T follicular helper cell (primary cell): ENCODE data around the gene MTREX.
A peak's percentile ranks its signal among the peaks of the same experiment; 100 is the strongest.

Experiments
- DNase-seq: peaks from one replicate; pipeline ENCODE4 v3.0.0-alpha.2; 2020; ENCODE audit warnings: low read depth

Gene MTREX

GRCh38 chr5:55324815-55325418 lies 17.1 kb downstream of the MTREX start:
- no peak for DNase-seq

GRCh38 chr5:55325621-55326020 lies 17.8 kb downstream of the MTREX start:
- no peak for DNase-seq

DNA sequence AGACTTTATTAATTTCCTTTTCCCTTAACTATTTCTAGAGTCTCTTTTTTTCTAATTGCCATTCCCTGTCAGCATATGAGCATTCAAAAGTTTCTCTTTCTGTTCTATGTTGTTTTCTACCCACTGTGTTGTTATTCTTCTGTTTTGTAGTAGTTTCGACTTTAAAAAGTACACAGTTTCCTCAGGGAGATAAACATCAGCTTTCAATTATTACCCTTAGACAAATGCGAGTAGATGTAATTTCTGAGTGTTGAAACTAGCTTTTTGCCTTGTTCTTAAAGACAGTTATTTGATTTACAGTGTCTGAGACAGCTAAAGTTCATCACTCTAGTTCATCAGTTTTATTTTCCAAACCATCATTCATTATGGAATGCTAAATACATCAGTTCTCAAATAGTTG lies 19.5 kb downstream of the MTREX start:
- no peak for DNase-seq

DNA sequence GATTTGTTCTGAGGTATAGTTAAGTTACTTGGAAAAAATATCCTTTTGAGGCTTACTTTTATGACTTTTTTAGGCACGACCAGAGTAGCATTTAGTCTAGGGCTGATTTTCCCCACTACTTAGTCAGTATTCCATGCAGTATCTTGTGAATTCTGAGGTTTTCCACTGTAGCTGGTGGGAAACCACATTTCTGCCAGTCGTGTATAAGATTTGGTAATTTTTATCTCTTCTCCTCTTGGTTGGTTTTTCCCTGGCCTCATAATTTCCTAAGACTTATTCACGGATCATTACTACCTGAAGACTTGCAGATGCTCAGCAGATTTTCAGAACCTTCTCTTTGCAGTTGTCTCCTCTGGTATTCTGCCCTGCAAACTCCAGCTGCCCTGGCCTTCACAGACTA lies 23.5 kb downstream of the MTREX start:
- DNase-seq = no peak

DNA sequence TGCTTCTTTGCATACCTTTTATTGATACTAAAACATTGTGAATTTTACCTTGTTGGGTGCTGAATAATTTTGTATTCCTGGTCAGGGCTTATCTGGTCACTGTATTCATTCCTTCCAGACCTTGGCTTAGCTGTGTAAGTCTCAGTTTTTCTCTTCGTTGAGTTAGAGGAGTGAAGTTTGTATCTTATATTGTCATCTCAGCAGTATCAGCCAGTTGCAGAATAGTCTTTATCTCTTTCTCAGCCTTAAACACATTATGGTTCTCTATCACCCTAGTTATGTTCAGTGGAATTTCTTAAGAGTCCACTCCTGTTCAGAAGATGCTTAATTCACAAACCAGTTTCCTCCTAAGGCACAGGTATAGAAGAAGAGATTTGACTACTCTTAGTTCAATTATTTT lies 25.2 kb downstream of the MTREX start:
- no peak for DNase-seq

DNA sequence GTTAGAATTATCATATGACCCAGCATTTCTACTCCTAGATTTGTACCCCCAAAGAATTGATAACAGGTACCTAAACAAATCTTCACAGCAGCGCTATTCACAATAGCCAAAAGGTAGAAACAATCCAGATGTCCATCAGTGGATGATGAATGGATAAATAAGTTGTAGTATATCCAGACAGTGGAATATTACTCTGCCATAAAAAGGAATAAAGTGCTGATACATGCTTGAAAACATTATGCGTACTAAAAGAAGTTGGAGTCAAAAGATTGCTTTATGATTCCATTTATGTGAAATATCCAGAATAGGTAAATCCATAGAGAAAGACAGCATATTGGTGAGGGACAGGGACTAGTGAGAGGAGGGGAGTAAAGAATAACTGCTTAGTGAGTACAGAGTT lies 26.0 kb downstream of the MTREX start:
- no peak for DNase-seq

- no peak for DNase-seq
These were observed 30.4 kb downstream of the MTREX start for GRCh38 chr5:55338092-55338613.

GRCh38 chr5:55338810-55339243 lies 31.0 kb downstream of the MTREX start:
- DNase-seq = no peak

- DNase-seq = no peak
These were observed 35.3 kb downstream of the MTREX start for GRCh38 chr5:55343107-55343506.

DNA sequence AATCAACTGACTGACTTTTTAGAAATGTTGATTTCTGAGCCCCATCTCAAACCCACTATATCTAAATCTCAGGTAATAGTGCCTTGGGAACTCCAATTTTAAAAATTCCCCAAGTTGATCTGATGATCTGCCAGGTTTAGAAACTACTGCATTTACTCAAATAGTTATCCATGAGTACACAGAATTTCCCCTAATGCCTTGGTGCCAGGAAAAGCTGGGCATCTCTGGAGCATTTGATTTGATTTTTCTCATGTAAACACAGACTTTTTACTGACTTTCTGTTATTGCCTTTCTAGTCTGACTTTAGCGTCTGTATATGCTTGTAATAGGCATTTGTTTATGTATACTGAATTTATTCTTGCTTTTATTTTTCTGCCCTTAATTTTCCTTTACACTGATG lies 35.8 kb downstream of the MTREX start:
- no peak for DNase-seq

GRCh38 chr5:55344392-55344992 lies 36.7 kb downstream of the MTREX start:
- DNase-seq = peak; percentile 40

GRCh38 chr5:55345327-55345726 lies 37.5 kb downstream of the MTREX start:
- no peak for DNase-seq

DNA sequence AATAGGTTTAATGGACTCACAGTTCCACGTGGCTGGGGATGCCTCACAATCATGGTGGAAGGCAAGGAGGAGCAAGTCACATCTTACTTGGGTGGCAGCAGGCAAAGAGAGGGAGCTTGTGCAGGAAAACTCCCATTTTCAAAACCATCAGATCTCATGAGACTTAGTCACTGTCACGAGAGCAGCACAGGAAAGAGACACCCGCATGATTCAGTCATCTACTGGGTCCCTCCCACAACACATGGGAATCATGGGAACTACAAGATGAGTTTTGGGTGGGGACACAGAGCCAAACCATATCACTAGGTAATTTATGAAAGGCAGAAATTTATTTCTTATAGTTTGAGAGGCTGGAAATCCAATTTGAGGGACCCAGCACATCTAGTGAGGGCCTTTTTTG lies 40.0 kb downstream of the MTREX start:
- DNase-seq = no peak

- DNase-seq = no peak
These were observed 43.0 kb downstream of the MTREX start for GRCh38 chr5:55350754-55351153.

- DNase-seq = no peak
These were observed 49.1 kb downstream of the MTREX start for GRCh38 chr5:55356896-55357295.

- no peak for DNase-seq
These were observed 52.4 kb downstream of the MTREX start for GRCh38 chr5:55360190-55360589.

- DNase-seq = no peak
These were observed 56.1 kb downstream of the MTREX start for GRCh38 chr5:55363856-55364255.

GRCh38 chr5:55364537-55365055 lies 56.8 kb downstream of the MTREX start:
- DNase-seq = no peak

- DNase-seq = no peak
These were observed 62.6 kb downstream of the MTREX start for GRCh38 chr5:55370291-55370925.

- DNase-seq = no peak
These were observed 63.4 kb downstream of the MTREX start for GRCh38 chr5:55371145-55371544.

- DNase-seq = no peak
These were observed 64.5 kb downstream of the MTREX start for GRCh38 chr5:55372130-55372925.

- DNase-seq = no peak
These were observed 70.0 kb downstream of the MTREX start for GRCh38 chr5:55377810-55378209.
